ENCODE results near the gene ABR. TPM values are rescaled to one million over a fixed set of nuclear protein-coding genes. Genes with fewer than 3 reads are reported as not detected.
"Not testable (repeated sequence)": the region's sequence is repeated elsewhere in the genome, so short reads cannot be mapped to it uniquely, and the experiment has no call there.

Gene ABR
- total RNA-seq, 1 experiment from 2014 or later: 57.4 TPM

- DNase-seq (ENCODE audit: low read depth): no peak
Measured at GRCh38 chr17:1047879-1048470, 131.8 kb downstream of the ABR start.

GRCh38 chr17:1047177-1047878 is 132.5 kb downstream of the ABR start:
- DNase-seq (ENCODE audit: low read depth): no peak

- DNase-seq (ENCODE audit: low read depth): no peak
Measured at GRCh38 chr17:1045456-1045855, 134.3 kb downstream of the ABR start.

- DNase-seq (ENCODE audit: low read depth): not testable (repeated sequence)
Measured at GRCh38 chr17:1044387-1045009, 135.3 kb downstream of the ABR start.

GRCh38 chr17:1043601-1044251 is 136.1 kb downstream of the ABR start:
- DNase-seq (ENCODE audit: low read depth): no peak

- DNase-seq (ENCODE audit: low read depth): no peak
Measured at GRCh38 chr17:1042486-1042885, 137.3 kb downstream of the ABR start.

GRCh38 chr17:1041746-1042145 is 138.0 kb downstream of the ABR start:
- DNase-seq (ENCODE audit: low read depth): no peak

GRCh38 chr17:1040216-1040600 is 139.6 kb downstream of the ABR start:
- no peak for DNase-seq (ENCODE audit: low read depth)

GRCh38 chr17:1039511-1040215 is 140.1 kb downstream of the ABR start:
- DNase-seq (ENCODE audit: low read depth): no peak

- no peak for DNase-seq (ENCODE audit: low read depth)
Measured at GRCh38 chr17:1039123-1039507, 140.7 kb downstream of the ABR start.

GRCh38 chr17:1038459-1039122 is 141.2 kb downstream of the ABR start:
- no peak for DNase-seq (ENCODE audit: low read depth)

GRCh38 chr17:1037238-1037879 is 142.4 kb downstream of the ABR start:
- DNase-seq (ENCODE audit: low read depth): no peak

- DNase-seq (ENCODE audit: low read depth): no peak
Measured at GRCh38 chr17:1036845-1037237, 142.9 kb downstream of the ABR start.

GRCh38 chr17:1036171-1036844 is 143.5 kb downstream of the ABR start:
- DNase-seq (ENCODE audit: low read depth): no peak

GRCh38 chr17:1035546-1036170 is 144.1 kb downstream of the ABR start:
- DNase-seq (ENCODE audit: low read depth): no peak

- no peak for DNase-seq (ENCODE audit: low read depth)
Measured at GRCh38 chr17:1034652-1035210, 145.1 kb downstream of the ABR start.

- no peak for DNase-seq (ENCODE audit: low read depth)
Measured at GRCh38 chr17:1033503-1033902, 146.3 kb downstream of the ABR start.

GRCh38 chr17:1032391-1032790 is 147.4 kb downstream of the ABR start:
- DNase-seq (ENCODE audit: low read depth): no peak

GRCh38 chr17:1031711-1032110 is 148.1 kb downstream of the ABR start:
- DNase-seq (ENCODE audit: low read depth): no peak

Data from Daoy (cell line).